K562 (cell line): ENCODE data around the gene L3MBTL3. TPM values are rescaled to one million over a fixed set of nuclear protein-coding genes. Genes with fewer than 3 reads are reported as not detected.
A peak's percentile ranks its signal among the peaks of the same experiment; 100 is the strongest.

Experiments used
- ARHGAP35 ChIP-seq: fragments of 450-650 bp; IDR thresholded peaks from 2 replicates; pipeline ENCODE4 v1.6.1; 2018; ENCODE audit not compliant: partially characterized antibody
- ARID2 ChIP-seq: fragments of 450-650 bp; IDR thresholded peaks from 2 replicates; pipeline ENCODE4 v1.6.1; 2017; ENCODE audit warnings: antibody characterized with exemption, mild to moderate bottlenecking
- BRD4 ChIP-seq: fragments of 200-600 bp; sonication (generic); IDR thresholded peaks from 2 replicates; pipeline ENCODE4 v1.6.1; 2017; ENCODE audit warnings: inconsistent platforms
- BRF1 ChIP-seq: IDR thresholded peaks from 3 replicates; pipeline ENCODE4 v1.6.1; 2011; ENCODE audit warnings: borderline replicate concordance, mild to moderate bottlenecking; ENCODE audit not compliant: insufficient read length; ENCODE audit errors: extremely low read depth
- CBFA2T3 ChIP-seq: fragments of 450-650 bp; IDR thresholded peaks from 2 replicates; pipeline ENCODE4 v1.6.1; 2017
- CBX5 ChIP-seq: IDR thresholded peaks from 2 replicates; pipeline ENCODE4 v1.6.1; 2014; ENCODE audit warnings: low read depth, borderline replicate concordance
- E2F3 ChIP-seq: fragments of 250-450 bp; sonication (Bioruptor Pico); IDR thresholded peaks from 2 replicates; pipeline ENCODE4 v1.4.0; 2020; ENCODE audit warnings: mild to moderate bottlenecking
- GTF2F1 ChIP-seq: IDR thresholded peaks from 2 replicates; pipeline ENCODE4 v1.6.1; 2011; ENCODE audit warnings: low read depth, low read length, improper control_type of control experiment
- MTA2 ChIP-seq: fragments of 450-650 bp; IDR thresholded peaks from 2 replicates; pipeline ENCODE4 v1.6.1; 2016; ENCODE audit warnings: low read depth
- MYBL2 ChIP-seq, 2 experiments: fragments of 450-650 bp in 1 of 2; sonication (generic) in 1 of 2; formaldehyde crosslinking in 1 of 2; IDR thresholded peaks; 2 replicates each; pipeline versions ENCODE4 v1.6.1 to v1.8.1; 2017 to 2022; ENCODE audit warnings: borderline replicate concordance in 1 of 2, inconsistent platforms in 1 of 2, low read depth in 1 of 2, mild to moderate bottlenecking in 1 of 2, missing genetic modification reagents in 1 of 2, moderate library complexity in 1 of 2
- RBM17 ChIP-seq: fragments of 200-400 bp; formaldehyde crosslinking; IDR thresholded peaks from 2 replicates; pipeline ENCODE4 v1.6.1; 2017; ENCODE audit warnings: low read depth, mild to moderate bottlenecking, low read length, borderline replicate concordance
- SETDB1 ChIP-seq: IDR thresholded peaks from one replicate; pipeline ENCODE4 v1.6.1; 2012; ENCODE audit warnings: low read length, control low read depth, inconsistent platforms
- SMAD3 ChIP-seq: fragments of 450-650 bp; formaldehyde crosslinking; conservative IDR thresholded peaks from 2 replicates; pipeline ENCODE4 v1.4.0; 2020; ENCODE audit warnings: mild to moderate bottlenecking
- ZC3H11A ChIP-seq: IDR thresholded peaks from 2 replicates; pipeline ENCODE4 v1.6.1; 2012; ENCODE audit warnings: low read depth, low read length, improper control_type of control experiment
- ZKSCAN8 ChIP-seq: fragments of 200-800 bp; sonication (Bioruptor generic); IDR thresholded peaks from 2 replicates; pipeline ENCODE4 v1.6.1; 2016; ENCODE audit warnings: missing genetic modification characterization, missing compliant biosample characterization
- ZNF175 ChIP-seq: fragments of 200-800 bp; sonication (Bioruptor generic); IDR thresholded peaks from 2 replicates; pipeline ENCODE4 v1.6.1; 2016; ENCODE audit warnings: low read depth, mild to moderate bottlenecking, missing genetic modification characterization, missing compliant biosample characterization
- ZNF3 ChIP-seq: fragments of 250-450 bp; sonication (Bioruptor Pico); IDR thresholded peaks from 2 replicates; pipeline ENCODE4 v1.5.0; 2021; ENCODE audit warnings: mild to moderate bottlenecking, moderate library complexity
- polyA plus RNA-seq, 8 experiments: library from polyadenylated mRNA; depleted of rRNA in 4 of 8; stranded (reverse) in 5 of 8; unstranded in 3 of 8; fragments of >200 nt; fragmentation: Nextera tagmentation in 2 of 8; fragmentation: Illumina TruSeq in 1 of 8; extraction: Ambion mirVana in 2 of 8; extraction: Trizol in 1 of 8; gene quantifications; 2 replicates each; pipeline versions ENCODE4 v1.2.1 to v1.2.3, GENCODE V29; 2011 to 2014; ENCODE audit warnings: inconsistent platforms in 1 of 8, missing spikeins in 1 of 8
- total RNA-seq, 7 experiments: library from RNA; depleted of rRNA in 6 of 7; stranded (reverse); fragments of >200 nt in 6 of 7; fragmentation: Illumina TruSeq in 2 of 7; extraction: Trizol in 2 of 7; gene quantifications; 2 replicates each; pipeline versions ENCODE4 v1.2.1 to v1.2.3, GENCODE V29; 2011 to 2021; ENCODE audit warnings: low replicate concordance in 1 of 7
- TF ChIP-seq, protein P1 (sequence below): fragments of 450-650 bp; IDR thresholded peaks from 2 replicates; pipeline ENCODE4 v1.7.1; 2018; ENCODE audit warnings: mild to moderate bottlenecking, low read depth; ENCODE audit not compliant: partially characterized antibody
- TF ChIP-seq, protein P2 (sequence below): IDR thresholded peaks from 3 replicates; pipeline ENCODE4 v1.6.1; 2011; ENCODE audit warnings: borderline replicate concordance, mild to moderate bottlenecking, moderate library complexity; ENCODE audit not compliant: insufficient read length; ENCODE audit errors: extremely low read depth
- TF ChIP-seq, protein P3 (sequence below): fragments of 250-450 bp; sonication (Bioruptor Pico); IDR thresholded peaks from 2 replicates; pipeline ENCODE4 v1.5.0; 2021; ENCODE audit warnings: mild to moderate bottlenecking, moderate library complexity

Gene L3MBTL3
- total and polyA plus RNA-seq, 9 of the 15 experiments (the other 6 are each of a cell fraction or from before 2014, with no cell fraction given) = 0.83 to 6.9 (median 5.4) TPM

DNA sequence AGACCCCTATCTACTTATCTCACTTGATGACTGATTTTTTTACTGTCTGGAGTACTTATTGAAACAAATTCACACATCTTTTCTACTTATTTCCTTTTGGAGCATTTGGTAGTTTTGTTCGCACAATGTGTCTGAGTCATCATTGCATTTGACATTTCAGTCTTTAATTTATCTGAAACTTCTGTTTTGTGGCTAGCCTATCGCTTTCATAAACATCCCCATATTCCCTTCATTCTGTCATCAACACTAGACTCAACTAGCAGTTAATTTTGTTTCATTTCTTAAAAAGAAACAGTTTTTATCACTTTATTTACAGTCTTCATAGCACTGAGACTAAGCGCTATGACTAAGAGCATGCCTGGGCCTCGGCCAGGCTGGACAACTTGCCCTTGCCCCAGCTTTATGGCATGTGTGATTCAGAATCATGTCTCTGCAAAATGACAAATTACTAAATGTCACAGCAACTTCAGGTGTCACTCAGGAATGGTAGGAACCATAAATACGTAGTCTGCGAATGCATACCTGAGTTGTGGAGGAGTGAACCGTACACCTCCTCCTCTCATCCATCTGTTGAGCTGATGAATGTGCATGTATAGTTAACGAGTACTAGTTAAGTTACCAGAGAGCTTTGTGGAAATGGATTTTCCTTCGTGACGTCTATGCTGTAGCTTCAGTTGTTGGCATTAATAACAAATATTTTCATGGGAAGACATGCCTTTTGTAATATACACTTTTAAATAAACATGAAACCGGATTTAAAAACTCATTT lies 16.2 kb downstream of the L3MBTL3 start (continued):
- TF ChIP-seq BRF1 = no peak
- no peak for TF ChIP-seq ARID2
- TF ChIP-seq, protein P1, sequence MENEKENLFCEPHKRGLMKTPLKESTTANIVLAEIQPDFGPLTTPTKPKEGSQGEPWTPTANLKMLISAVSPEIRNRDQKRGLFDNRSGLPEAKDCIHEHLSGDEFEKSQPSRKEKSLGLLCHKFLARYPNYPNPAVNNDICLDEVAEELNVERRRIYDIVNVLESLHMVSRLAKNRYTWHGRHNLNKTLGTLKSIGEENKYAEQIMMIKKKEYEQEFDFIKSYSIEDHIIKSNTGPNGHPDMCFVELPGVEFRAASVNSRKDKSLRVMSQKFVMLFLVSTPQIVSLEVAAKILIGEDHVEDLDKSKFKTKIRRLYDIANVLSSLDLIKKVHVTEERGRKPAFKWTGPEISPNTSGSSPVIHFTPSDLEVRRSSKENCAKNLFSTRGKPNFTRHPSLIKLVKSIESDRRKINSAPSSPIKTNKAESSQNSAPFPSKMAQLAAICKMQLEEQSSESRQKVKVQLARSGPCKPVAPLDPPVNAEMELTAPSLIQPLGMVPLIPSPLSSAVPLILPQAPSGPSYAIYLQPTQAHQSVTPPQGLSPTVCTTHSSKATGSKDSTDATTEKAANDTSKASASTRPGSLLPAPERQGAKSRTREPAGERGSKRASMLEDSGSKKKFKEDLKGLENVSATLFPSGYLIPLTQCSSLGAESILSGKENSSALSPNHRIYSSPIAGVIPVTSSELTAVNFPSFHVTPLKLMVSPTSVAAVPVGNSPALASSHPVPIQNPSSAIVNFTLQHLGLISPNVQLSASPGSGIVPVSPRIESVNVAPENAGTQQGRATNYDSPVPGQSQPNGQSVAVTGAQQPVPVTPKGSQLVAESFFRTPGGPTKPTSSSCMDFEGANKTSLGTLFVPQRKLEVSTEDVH = no peak
- TF ChIP-seq ZC3H11A = no peak
- no peak for TF ChIP-seq GTF2F1
- TF ChIP-seq, protein P2, sequence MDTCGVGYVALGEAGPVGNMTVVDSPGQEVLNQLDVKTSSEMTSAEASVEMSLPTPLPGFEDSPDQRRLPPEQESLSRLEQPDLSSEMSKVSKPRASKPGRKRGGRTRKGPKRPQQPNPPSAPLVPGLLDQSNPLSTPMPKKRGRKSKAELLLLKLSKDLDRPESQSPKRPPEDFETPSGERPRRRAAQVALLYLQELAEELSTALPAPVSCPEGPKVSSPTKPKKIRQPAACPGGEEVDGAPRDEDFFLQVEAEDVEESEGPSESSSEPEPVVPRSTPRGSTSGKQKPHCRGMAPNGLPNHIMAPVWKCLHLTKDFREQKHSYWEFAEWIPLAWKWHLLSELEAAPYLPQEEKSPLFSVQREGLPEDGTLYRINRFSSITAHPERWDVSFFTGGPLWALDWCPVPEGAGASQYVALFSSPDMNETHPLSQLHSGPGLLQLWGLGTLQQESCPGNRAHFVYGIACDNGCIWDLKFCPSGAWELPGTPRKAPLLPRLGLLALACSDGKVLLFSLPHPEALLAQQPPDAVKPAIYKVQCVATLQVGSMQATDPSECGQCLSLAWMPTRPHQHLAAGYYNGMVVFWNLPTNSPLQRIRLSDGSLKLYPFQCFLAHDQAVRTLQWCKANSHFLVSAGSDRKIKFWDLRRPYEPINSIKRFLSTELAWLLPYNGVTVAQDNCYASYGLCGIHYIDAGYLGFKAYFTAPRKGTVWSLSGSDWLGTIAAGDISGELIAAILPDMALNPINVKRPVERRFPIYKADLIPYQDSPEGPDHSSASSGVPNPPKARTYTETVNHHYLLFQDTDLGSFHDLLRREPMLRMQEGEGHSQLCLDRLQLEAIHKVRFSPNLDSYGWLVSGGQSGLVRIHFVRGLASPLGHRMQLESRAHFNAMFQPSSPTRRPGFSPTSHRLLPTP = no peak
- TF ChIP-seq, protein P3, sequence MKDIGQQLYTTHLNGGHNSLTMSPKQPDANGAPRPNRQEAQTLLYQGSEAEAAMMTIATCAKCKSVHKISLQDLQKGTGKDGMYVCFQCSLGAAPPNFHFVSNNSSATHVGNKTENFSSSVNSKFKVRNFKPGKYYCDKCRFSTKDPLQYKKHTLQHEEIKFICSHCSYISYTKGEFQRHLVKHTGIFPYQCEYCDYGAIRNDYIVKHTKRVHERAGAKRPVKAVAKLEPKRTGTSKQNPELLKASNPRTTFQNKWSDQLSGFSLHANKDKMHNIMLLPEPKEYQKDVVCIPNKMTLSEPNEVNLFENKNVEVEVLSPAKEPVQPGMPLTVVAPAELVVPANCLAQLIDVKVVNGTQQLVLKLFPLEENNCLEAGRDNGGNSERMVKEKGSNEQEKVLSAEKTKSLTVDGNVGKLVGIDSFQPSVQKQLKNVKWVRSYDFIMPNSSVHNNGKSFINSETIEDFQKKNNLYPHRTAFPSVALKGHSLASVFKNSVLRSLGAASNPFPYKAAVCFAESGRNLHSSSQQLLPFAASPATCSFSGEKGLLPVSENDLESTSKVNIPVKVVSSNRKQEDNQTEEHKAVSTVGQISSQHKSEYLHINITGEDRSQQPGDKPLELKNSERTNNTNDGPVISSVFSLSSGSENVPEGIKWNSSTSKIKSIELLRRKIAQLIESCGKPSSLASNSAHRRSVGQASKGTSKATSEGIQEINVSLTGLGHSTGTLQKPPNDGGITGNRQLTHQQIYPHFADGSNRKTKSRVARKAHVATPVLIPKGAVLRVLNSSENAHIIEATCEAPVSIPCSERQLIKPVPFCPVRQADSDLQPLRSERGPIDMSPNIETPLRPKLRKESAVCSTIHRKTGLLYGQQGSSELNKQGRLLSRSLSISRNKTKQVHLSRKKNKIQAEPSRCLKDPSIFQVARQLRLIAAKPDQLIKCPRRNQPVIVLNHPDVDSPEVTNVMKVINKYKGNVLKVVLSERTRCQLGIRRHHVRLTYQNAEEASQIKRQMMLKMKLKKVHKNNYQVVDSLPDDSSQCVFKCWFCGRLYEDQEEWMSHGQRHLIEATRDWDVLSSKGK (CRISPR knock-in tag) = no peak
- TF ChIP-seq RBM17 = no peak
- no peak for TF ChIP-seq ZNF3 (CRISPR knock-in tag)
- no peak for TF ChIP-seq BRD4
- TF ChIP-seq ARHGAP35 = no peak
- TF ChIP-seq SMAD3 (CRISPR knock-in tag) = no peak
- TF ChIP-seq E2F3 = no peak
- no peak for TF ChIP-seq CBX5
- peak; percentile 36; the same call in 1 of the 2 replicates for TF ChIP-seq CBFA2T3
- TF ChIP-seq MTA2 = no peak
- no peak for TF ChIP-seq MYBL2 (IDR thresholded peaks at IDR 0.05; ENCODE audit: low read depth)
- no peak for TF ChIP-seq MYBL2 (CRISPR knock-in tag; IDR thresholded peaks at IDR 0.05; ENCODE audit: borderline replicate concordance)
- no peak for TF ChIP-seq ZKSCAN8
- TF ChIP-seq ZNF175 (CRISPR knock-in tag) = no peak
- TF ChIP-seq SETDB1 = no peak
